Pons (tissue), 1 donor: ENCODE data around the gene SLC38A3.

Source experiments
- DNase-seq: peaks from one replicate; pipeline ENCODE4 v3.0.0-alpha.2; 2016; ENCODE audit warnings: low spot score

Gene SLC38A3

DNA sequence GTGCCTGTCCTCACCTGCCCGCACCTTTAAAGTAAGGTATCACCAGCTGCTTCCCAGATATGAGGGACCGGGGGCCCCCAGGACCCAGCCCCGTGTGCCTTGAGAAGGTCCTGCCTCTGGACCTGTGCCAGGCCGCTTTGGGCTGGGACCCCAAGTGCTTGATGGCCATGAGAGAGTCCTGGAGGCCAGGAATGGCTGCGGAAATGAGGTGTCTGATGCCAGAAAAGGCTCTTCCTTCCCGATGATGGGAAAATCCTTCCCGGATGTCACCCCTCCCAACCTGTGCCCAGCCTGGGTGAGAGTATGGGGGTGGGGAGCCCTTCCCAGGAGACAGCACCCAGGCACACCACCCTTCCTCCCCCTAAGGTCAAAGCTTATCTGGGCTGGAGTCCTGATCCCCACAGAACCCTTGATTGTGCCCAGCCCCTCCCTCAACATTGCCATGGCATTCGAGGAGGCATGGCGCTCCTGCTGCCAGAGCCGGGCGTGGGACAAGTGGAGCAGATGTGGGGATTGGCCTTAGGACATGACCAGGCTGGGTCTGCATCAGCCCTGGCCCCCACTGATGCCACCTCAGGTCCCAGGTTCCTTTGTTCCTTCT is 35.7 kb upstream of the SLC38A3 start:
- no peak for DNase-seq

DNA sequence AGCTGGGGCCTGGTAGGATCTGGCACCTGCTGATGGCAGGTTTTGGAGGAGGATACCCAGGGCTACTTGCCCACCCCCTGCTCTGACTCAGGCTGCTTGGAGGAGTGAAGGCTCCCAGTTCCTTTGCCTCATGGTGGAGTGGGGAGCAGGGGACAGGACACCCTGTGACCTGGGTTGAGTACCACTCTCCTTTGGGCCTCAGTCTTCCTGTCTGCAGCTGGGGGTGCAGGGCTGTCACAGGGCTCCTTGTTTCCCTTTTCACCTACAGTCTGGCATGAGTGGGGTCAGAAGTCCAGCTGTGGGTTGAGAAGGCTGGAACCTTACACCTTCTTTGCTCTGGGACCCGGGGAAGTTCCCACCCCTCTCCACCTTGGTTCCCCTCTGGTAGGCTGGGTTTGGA is 35.2 kb upstream of the SLC38A3 start:
- DNase-seq, result no peak

DNA sequence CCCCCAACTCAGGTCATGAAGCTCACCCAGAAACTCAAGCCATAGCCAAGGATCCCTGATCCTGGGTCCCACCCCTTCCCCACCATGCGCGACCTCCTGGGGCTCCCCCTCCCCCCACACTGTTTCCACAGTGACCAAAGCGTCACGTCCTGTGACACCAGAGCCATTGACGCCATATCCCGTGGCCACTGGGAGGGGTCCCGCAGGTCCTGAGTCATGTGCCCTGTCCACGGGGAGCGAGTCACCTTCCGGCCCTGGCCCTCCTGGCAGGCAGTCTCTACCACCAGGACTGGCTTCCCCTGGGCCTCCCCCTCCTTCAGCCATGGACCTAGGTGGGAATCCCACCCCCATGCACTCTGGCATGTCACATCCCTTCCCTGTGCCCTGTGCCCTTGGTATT is 34.4 kb upstream of the SLC38A3 start:
- no peak for DNase-seq

DNA sequence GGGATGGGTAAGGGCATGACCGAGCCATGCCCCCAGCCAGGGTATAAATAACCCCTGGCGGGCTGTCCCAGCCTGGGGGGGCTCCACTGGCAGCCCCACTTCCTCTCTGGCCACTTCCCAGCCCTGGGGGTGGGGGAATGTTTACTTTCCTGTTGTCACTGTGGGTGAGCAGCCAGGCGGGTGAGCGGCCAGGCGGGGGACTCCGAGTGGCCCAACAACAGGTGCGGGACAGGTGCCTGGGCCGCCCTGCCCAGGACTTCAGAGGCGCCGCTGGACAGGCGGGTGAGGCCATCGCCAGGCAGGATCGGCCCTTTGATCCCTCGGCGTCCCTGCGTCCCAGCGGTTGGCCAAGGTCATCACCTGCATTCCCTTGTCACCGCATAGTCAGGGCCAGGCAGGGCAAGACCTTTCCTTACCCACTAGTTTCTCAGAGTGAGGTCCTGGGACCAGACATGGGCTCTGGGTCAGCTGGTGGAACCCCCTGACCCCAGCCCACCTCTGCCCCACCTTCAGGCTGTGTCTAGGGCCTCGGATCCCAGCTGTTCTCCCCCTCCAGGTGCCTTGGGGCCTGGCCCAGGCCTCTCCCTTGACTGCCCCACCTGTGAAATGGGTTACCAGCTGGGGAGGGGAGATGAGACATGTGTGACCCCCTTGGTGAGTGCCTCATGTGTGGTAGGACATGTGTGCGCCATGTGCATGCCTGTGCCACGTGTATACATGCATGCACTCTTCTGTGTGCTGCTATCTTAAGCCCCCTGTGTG is 33.4 kb upstream of the SLC38A3 start:
- no peak for DNase-seq

DNA sequence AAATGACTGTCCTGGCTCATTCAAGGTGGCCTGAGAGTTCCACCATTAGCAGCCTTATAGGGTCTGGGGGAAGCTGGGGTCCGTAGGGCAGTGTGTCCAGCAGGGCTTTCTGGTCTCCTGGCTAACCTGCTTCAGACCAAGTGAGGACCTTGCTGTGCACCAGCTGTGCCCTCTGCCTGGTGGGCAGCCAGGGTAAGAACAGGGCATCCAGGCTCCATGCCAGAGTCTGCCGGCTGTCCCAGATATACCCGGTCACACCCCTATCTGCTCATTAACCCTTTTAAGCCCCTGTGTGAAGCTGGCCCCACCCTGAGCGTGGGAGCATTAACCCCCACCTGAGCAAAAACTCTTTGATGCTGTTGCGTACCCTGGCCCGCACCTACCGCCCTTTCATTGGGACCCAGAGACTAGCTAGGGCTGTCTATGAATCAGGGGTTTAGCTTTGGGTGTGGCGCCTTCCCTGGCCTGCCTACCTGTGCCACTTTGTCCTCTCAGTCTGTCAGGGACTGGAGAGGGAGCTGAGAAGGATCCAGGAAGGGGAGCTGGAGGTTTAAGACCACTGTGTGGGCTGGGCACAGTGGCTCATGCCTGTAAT is 32.3 kb upstream of the SLC38A3 start:
- DNase-seq, result no peak

DNA sequence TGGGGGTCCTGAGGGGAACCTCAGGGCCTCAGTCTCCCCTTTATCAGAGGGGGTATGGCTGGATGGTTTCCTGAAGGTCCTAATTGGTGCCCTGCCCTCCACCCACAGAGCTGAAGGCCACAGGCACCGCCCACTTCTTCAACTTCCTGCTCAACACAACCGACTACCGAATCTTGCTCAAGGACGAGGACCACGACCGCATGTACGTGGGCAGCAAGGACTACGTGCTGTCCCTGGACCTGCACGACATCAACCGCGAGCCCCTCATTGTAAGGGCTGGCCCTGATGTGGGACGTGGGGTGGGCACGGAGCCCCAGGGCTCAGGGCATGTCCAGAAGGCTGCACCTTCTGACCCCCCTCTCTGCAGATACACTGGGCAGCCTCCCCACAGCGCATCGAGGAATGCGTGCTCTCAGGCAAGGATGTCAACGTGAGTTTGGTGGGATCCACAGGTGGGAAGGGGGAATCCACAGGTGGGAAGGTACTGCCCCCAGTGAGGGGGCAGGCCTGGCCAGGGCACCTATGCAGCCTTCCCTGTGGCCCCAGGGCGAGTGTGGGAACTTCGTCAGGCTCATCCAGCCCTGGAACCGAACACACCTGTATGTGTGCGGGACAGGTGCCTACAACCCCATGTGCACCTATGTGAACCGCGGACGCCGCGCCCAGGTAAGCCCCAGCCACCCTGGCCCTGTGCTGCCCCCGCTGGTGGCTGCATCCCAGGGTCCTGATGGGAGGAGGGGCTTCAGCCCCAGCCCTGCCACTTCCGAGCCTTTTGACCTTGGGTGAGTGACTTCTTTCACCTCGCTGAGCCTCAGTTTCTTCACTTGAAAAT is 31.2 kb upstream of the SLC38A3 start:
- no peak for DNase-seq

DNA sequence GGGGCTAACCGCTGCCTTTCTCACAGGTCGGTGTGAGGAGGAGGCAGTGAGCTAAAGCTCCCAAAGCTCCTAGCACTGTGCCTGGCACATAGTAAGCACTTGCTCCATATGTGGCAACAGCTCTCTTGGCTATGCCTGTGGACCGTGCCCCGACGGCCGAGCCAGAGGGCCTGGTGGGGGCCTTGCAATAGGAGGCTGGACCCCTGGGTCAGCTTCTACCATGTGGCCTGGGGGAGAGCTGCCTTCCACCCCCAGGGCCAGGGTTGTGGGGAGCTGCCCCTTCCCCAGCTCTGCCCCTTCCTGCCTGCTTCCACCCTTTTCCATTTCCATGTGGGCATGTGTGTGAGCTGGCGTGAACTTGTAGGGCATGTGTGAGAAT is 30.6 kb upstream of the SLC38A3 start:
- no peak for DNase-seq

DNA sequence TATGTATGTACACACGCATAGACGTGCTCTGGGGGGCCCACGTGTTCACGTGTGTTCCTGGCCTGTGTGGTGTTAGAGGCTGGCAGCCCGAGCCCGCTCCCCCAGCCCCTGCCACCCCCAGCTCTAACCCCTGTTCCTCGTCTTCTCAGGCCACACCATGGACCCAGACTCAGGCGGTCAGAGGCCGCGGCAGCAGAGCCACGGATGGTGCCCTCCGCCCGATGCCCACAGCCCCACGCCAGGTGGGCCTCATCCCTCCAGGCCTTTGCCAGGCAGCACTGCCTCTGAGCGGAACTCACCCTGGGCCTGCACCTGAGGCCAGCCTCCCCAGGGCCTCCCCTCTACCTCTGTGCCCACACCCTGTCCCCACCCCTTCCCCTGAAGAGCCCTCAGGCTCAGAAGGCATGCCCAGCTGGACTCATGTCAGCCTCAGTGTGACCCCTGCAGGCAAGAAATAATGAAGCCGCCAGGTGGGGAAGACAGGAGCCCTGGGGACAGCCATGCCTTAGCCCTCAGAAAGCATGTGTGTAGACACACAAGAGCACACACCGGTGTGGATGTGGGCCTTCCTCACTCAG is 30.0 kb upstream of the SLC38A3 start:
- DNase-seq, result no peak

DNA sequence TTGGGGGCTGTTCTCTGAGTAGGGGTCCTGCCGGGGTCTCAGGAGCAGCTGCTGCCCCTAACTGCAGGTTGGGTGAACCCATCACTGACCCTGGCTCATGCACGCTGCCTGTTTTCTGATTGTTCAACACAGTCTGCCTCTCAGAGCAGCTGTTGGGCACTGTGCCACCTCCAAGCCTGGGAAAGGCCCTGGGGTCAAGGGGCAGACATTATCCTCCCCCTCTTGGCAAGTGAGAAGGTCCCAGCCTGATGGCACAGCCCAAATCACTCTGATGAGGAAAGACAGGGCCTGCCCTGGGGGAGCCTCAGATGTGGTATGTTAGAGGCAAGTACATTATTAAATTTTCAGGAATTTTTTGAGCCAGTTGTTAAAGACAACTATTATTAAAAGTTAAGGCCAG is 27.7 kb upstream of the SLC38A3 start:
- DNase-seq, result no peak

DNA sequence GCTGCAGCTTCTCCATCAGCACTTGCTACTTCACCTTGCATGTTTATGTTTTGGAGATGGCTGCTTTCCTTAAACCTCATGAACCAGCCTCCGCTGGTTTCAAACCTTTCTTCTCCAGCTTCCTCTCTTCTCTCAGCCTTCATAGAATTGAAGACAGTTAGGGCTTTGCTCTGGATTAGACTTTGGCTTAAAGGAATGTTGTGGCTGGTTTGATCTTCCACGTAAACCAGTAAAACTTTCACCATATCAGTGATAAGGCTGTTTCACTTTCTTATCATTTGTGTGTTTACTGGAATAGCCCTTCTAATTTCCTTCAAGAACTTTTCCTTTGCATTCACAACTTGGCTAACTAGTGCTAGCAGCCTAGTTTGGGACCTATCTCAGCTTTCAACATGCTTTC is 25.4 kb upstream of the SLC38A3 start:
- DNase-seq, result no peak

DNA sequence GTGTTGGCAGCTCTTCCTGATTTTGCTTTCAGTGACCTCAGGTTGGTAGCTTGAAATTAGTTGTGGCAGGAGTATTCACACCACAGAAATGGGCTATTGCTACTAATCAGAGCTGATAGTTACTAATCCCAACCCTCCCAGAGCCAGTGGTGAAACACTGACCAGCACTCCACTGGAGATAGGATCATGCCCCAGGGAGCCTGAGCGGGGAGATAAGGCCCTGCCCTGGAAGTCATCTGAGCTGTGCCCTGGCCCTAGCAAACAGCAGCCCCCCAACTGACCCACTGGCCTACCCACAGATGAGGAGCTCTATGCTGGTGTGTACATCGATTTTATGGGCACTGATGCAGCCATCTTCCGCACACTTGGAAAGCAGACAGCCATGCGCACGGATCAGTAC is 23.1 kb upstream of the SLC38A3 start:
- no peak for DNase-seq

DNA sequence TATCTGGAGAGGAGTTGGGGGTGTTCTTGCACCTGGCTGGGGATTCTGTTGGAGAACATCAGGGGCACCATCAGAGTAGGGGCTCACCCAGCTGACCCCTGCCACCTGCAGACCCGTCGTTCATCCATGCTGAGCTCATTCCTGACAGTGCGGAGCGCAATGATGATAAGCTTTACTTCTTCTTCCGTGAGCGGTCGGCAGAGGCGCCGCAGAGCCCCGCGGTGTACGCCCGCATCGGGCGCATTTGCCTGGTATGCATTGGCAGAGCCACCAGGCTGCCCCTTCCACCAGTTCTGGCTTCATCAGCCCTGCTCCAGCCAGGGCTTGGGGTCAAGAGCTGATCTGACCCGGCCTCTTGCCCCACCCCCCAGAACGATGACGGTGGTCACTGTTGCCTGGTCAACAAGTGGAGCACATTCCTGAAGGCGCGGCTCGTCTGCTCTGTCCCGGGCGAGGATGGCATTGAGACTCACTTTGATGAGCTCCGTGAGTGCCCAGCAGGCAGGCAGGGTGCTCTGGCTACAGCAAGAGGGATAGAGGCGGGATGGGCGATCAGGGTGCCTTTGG is 22.5 kb upstream of the SLC38A3 start:
- DNase-seq, result no peak

DNA sequence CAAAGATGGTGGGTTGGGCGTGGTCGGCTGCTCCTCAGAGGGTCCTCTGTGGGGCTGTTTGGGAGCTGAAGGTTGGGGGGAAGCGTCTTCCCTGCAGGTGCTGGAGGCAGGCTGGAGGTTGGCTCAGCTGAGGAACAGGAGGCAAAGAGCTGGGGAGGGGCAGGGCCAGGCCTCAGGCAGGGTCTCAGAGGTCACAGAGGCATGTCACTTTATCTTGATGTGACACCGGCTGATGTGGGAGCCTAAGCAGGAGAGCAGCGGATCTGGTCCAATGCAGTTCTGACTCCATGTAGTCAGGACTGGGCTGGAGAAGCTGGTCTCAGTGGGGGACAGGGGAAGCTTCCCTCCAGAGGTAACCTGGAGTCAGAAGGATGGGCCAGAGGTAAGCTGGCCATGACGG is 21.3 kb upstream of the SLC38A3 start:
- DNase-seq, result no peak

DNA sequence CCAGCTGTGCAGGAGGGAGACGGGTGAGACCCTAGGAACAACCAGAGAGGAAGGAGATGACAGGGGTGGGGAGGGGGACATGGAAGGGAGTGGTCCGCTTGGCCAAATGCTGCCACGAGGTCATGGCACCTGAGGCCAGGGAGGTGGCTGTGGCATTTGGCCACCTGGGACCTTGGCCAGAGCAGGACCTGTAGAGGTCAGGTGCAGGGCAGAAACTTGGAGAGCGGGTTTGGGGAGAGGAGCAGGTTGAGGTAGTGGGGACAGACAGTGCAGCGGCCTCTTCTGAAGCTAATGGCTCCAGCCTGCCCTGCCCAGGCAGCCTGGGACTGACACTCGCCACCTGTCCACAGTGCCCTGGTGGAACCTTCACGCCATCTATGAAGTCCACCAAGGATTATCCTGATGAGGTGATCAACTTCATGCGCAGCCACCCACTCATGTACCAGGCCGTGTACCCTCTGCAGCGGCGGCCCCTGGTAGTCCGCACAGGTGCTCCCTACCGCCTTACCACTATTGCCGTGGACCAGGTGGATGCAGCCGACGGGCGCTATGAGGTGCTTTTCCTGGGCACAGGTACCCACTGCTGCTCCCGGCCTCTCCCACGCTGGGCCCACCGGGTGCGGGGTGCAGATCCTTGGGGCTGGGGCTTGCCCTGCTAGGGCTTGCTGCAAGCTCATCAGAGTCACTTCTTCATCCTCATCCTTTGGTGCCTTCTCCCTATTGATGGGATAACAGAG is 20.7 kb upstream of the SLC38A3 start:
- no peak for DNase-seq

DNA sequence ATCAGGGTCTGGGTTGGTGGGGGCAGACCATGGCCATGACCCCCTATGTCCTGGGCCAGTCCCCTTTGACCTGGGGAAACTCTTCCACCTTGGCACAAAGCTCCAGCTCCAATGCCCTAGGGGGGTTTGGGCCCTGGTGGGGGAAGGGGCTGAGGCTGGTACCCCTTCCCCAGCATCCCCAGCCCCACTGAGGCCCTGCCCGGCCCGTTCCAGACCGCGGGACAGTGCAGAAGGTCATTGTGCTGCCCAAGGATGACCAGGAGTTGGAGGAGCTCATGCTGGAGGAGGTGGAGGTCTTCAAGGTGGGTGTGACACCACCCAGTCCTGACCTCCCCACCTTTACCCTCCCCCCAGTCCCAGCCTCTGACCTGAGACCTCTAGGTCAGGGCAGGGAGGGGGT is 19.8 kb upstream of the SLC38A3 start:
- DNase-seq, result no peak

DNA sequence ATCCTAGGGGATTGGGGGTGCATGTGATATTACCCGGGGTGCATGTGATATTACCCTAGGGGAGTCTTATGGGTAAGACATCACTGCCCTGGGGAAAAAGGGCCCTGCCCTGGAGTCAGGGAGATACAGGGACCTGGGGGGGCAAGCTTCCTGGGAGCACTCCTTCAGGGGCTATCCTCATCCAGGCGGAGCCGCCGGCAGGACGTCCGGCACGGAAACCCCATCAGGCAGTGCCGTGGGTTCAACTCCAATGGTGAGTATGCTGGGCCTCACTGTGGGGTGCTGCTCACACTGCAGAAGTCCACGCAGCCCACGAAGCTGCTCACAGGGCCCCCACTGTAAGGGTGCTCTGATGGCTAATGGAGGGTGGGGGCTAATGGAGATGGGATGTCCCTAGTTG is 19.0 kb upstream of the SLC38A3 start:
- DNase-seq, result no peak

DNA sequence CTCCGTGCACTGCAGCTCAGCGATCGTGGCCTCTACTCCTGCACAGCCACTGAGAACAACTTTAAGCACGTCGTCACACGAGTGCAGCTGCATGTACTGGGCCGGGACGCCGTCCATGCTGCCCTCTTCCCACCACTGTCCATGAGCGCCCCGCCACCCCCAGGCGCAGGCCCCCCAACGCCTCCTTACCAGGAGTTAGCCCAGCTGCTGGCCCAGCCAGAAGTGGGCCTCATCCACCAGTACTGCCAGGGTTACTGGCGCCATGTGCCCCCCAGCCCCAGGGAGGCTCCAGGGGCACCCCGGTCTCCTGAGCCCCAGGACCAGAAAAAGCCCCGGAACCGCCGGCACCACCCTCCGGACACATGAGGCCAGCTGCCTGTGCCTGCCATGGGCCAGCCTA is 17.3 kb upstream of the SLC38A3 start:
- DNase-seq, result no peak

DNA sequence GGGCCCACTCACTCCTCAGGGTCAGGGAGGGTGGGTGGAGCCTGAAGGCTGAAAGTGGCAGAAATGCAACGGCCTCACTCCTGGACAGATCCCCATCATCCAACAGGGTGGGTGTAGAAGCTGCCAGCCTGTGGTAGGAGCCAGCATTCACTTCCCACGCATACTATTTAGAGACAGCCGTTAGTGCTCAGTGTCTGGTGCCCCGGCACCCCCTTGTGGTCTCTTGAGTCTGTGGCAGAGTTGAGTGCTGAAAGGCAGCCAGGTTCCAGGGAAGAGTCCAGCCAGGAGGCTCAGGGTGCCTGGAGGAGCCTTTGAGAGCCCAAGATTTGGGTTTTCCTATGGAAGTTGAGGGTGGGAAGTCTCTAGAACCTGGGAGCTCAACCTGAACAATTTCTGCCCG is 15.8 kb upstream of the SLC38A3 start:
- DNase-seq, result peak; percentile 76

DNA sequence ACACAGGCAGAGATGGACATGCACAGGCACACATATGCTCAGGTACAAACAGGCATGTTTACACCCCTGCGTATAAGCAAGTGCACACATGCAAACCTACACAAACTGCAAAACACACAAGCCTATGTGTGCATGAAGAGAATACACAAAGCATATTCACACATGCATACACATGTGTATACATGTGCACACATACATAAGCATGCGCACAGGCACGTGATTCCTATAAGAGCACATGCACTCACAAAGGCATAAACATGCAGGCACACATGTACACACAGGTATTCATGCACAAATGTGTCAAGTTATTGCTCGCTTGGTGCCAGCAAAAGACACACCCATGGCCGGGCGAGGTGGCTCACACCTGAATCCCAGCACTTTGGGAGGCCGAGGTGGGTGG is 15.1 kb upstream of the SLC38A3 start:
- no peak for DNase-seq

DNA sequence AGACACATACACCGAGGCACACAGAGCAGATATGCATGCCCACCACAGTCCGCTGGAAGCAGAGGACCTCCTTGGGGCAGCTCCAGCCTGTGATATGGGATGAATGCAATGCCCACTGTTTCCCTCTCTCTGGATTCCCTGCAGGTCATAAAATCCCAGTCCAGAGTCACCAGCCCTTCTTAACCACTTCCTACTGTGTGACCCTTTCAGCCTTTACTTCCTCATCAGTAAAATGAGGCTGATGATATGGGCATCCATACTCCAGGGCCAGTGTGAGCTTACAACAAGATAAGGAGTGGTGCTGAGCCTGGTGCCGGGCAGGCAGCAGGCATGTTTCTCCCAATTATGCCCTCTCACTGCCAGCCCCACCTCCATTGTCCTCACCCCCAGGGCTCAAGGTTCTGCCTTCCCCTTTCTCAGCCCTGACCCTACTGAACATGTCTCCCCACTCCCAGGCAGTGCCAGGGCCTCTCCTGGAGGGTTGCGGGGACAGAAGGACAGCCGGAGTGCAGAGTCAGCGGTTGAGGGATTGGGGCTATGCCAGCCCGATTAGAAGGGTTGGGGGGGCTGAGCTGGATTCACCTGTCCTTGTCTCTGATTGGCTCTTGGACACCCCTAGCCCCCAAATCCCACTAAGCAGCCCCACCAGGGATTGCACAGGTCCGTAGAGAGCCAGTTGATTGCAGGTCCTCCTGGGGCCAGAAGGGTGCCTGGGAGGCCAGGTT is 14.0 kb upstream of the SLC38A3 start, which contains the start of gene GNAT1:
TSS of gene GNAT1 (plus strand) at position 675 of the 725 bp plus-strand sequence. CDS start 116 bp downstream, outside the sequence.
- no peak for DNase-seq

DNA sequence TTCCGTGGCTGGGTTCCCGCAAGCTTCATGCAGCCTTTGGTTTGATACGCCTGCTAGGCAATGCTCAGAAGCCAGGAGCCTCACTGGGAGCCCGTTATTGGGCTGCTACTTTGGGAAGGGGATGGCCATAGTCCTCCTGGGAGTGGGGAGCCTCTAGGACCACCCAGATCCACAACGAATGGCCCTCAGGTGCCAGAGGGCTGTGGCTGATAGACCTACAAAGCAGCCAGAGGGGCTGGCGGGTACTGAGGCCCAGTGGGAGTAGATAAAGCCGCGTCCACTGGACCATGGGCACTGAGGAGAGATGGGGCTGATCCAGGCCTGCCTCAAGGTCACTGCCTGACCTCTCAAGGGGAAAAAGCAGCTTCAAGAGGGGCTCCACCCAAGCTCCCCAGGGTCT is 12.9 kb upstream of the SLC38A3 start:
- no peak for DNase-seq
